CD4-positive, alpha-beta T cell treated with Interleukin-4 for 4 hours (primary cell): ENCODE measurements around the gene LCP1.
"Not testable (repeated sequence)": the region's sequence is repeated elsewhere in the genome, so short reads cannot be mapped to it uniquely, and the experiment has no call there.

ENCODE experiments used
- DNase-seq: peaks from one replicate; pipeline ENCODE4 v3.0.0-alpha.2; 2020

Gene LCP1

DNA sequence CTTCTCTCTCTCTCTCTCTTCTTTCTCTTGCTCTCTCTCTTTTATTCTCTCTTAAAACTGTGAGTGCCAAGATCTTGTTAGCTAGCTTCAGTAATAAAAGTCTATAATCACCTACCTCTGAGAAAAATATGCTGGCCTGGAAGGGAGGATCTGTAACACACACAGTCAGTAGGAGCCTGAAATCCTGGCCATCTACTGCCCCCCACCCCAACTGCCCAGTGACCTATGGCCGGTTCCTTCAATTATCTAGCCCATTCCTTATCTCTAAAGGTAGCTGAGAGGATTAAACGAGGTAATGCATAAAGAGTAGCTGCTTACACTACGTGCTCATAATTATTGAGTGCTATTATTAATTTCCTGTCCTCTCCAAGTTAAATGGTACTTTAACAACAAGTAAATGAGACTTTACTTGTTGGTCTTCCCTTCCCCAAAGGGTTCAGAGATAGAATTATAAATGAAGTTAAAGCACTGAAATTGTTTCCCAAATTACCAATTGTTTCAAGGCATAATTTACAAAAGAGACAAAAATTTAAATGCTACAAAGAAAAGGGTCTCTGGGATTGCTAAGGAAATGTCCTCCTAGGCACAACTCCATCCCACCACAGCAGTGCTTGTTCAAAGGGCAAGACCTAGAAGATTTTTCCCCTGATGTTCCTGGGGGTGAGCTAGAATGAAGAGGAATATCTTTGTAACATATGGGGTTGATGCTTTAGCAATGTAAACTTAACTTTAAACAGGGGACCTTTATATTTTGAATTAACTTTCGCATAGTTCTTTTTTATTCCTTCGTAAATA is 1.8 kb downstream of the LCP1 start:
- DNase-seq = no peak

- DNase-seq = peak; percentile 78
Measured at GRCh38 chr13:46179491-46179908, 2.5 kb downstream of the LCP1 start.

GRCh38 chr13:46178821-46179220 is 3.2 kb downstream of the LCP1 start:
- DNase-seq = no peak

GRCh38 chr13:46178143-46178542 is 3.8 kb downstream of the LCP1 start:
- DNase-seq = no peak

DNA sequence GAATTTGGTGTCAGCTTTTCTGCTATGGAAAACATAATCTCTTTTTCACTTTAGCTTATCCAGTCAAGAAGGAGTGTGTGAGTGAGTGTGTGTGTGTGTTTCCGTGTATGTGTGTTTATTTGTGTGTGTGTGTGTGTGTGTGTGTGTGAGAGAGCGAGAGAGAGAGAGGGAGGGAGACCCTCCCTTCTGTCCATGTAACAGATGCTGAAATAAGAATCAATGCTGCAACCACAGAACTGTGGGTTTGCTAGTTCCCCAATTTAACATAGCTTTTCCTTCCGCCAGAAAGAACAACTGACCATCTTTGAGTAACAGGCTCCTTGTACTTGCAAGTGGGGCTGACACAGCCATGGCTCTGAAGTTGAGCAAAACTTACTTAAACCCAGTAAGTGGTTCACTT is 5.2 kb downstream of the LCP1 start:
- peak; percentile 55 for DNase-seq

GRCh38 chr13:46173656-46174055 is 8.3 kb downstream of the LCP1 start:
- peak; percentile 61 for DNase-seq

DNA sequence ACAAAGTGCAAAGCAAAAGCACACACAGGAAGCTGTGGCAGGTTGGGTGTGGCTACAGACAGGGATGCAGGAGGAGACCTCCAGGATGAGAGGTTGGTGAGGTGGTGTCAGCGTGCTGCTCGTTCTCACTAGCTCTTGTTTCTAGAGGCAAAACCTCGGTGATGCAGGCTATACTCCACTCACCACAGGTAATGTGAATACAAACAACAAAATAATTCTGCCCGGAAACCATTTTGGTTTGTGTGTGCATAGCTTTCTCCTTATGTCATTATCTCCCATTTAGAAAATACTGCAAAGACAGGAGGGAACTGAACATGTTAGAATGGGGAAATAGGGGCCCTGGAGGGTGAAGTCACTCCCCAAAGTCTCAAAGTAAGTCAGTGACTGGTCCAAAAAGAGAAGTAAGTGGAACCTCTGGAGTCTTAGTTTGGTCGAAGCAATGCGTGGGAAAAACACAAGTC is 9.4 kb downstream of the LCP1 start:
- DNase-seq = peak; percentile 83

- no peak for DNase-seq
Measured at GRCh38 chr13:46171739-46172138, 10.2 kb downstream of the LCP1 start.

DNA sequence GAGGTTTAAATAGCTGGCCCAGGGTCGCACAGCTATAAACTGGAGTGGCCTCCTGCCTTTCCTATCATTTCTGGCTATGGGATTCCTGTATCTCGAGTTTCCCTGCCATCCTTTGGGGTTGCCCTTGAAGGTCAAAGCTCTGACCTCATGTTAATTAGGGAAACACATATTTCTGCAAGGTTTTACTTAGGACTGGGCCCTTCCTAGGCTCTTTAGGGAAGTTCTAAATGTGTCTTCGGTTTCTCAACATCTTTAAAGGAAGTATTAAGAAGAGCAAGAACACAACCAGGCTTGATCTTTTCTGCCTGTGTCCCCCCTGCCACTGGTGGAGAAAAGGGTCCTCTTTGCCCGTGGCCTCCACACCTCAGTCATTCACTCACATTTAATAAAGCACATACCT is 10.8 kb downstream of the LCP1 start:
- DNase-seq = no peak

DNA sequence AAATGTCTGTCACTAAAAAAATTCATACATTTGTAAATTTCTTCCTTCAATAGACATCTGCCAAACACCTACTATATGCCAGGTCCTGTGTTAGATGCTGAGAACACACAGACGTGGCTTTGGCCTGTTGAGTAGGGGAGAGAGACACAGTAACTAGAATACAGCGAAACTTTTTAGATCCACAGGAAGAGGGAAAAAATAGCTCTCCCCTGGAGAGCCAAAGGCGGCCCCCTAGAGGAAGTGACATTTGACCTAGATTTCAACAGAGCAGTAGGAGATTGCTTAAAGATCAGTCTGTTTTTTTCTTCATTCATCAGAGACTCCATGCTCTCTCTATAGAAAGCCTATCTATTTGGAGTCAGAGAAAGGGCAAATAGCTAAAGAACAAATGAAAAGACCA is 11.3 kb downstream of the LCP1 start:
- peak; percentile 47 for DNase-seq

DNA sequence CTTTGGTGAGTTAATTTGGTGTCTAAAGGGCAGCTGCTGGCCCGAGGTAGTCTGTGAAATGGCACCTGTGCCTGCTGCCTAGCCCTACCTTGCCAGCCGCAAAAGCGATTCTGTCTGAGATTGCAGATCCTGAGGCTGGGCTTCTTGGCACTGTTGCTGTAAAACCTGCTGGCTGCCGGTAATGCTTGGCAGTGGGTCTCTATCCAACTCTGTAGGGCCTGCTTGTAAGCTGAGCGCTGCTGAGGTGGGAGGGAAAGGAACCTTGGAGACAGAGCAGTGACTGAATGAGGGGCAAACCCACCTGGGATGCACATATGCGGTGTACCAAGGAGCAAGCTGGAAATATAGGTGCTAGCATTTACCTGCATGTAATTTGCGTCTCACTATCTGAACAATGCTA is 11.7 kb downstream of the LCP1 start:
- DNase-seq = no peak

GRCh38 chr13:46169758-46170157 is 12.2 kb downstream of the LCP1 start:
- peak; percentile 36 for DNase-seq

DNA sequence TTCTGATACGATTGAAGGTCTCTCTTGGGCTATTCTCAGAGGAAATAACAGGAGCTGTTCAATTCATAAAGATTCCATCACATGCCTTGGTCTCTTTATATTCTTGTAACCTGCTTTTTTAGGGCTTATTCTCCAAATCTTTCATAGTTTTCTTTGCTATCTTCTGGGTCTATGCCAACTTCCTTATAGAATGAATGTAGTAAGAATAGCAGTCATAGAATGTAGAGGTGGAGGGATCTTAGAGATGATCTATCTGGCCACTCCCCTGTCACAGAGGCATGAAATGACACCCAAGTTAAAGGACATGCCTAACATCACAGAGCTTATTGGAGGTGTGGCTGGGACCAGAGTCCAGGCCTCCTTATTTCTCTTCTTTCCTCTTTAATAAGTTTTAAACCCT is 13.2 kb downstream of the LCP1 start:
- no peak for DNase-seq

DNA sequence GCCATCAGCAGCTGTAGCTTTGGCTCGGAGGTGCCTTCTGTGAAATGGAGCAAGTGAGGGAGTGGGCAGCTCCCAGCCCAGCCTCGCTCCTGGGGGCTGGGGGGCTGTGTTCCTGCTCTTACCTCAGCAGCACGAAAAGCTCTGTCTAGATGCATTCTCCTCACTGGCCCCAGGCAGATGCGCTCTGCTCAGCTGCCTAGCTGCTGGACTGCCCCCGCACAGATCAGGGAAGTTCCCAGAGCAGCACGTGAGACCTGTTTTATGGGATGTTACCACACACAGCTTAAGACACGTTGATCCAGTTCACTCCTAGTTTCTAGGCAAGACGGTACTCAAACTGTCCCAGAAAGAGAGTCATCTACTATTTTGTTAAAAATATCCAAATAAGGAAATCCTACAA is 13.6 kb downstream of the LCP1 start:
- DNase-seq = peak; percentile 53

- DNase-seq = no peak
Measured at GRCh38 chr13:46166947-46167610, 14.9 kb downstream of the LCP1 start.

DNA sequence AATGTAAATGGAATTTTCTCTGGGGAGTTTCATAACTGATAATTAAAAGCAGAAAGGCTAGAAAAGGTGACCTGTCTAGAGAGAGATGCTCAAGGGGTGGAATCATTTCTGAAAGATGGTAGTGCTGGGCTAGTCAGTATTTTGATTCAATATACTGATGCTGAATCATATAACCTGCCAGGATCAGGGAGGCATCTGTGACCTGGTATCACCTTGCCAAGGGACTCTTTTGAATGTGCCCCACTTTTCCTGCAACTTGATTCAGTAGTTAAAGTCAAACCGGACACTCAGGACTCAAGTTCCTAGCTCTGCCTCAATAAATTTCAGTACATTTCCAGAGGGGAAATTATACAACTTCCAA is 15.8 kb downstream of the LCP1 start:
- no peak for DNase-seq

- DNase-seq = peak; percentile 83
Measured at GRCh38 chr13:46165485-46166223, 16.3 kb downstream of the LCP1 start.

GRCh38 chr13:46164661-46165060 is 17.3 kb downstream of the LCP1 start:
- DNase-seq = no peak

GRCh38 chr13:46162741-46163140 is 19.2 kb downstream of the LCP1 start:
- not testable (repeated sequence) for DNase-seq

DNA sequence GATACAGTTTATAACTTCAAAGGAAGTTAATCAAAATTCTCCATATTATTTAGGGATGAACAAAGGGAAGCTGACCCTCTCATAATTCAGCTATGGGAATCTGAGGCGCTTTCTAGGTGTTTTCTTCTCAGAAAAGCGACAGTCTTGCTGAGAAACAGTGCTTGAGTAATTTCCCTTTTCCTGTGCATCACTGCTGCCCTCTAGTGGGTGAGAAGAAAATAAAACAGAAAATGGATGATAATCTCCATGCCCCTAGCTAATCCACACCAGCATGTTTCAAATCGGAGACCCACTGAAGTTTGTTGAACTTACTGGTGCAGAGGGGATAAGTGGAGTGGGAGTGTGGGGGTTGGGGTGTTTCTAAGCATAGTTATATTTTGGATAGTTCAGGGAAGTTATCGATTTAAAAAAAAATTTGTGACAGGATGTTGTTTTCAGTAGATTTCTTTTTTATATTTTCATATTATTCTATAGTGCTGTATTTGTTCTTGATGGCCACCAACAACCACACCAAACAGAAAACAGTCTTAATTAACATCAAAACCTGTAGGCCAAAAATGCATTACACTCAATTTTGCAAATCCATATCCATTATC is 21.4 kb downstream of the LCP1 start:
- peak; percentile 82 for DNase-seq

GRCh38 chr13:46160065-46160464 is 21.9 kb downstream of the LCP1 start:
- DNase-seq = no peak

- no peak for DNase-seq
Measured at GRCh38 chr13:46158983-46159382, 23.0 kb downstream of the LCP1 start.

GRCh38 chr13:46158222-46158621 is 23.8 kb downstream of the LCP1 start:
- no peak for DNase-seq
